Measurements from ENCODE around the gene PGLYRP3.
"Not testable (repeated sequence)": the region's sequence is repeated elsewhere in the genome, so short reads cannot be mapped to it uniquely, and the experiment has no call there.

The PGLYRP3 gene

DNA sequence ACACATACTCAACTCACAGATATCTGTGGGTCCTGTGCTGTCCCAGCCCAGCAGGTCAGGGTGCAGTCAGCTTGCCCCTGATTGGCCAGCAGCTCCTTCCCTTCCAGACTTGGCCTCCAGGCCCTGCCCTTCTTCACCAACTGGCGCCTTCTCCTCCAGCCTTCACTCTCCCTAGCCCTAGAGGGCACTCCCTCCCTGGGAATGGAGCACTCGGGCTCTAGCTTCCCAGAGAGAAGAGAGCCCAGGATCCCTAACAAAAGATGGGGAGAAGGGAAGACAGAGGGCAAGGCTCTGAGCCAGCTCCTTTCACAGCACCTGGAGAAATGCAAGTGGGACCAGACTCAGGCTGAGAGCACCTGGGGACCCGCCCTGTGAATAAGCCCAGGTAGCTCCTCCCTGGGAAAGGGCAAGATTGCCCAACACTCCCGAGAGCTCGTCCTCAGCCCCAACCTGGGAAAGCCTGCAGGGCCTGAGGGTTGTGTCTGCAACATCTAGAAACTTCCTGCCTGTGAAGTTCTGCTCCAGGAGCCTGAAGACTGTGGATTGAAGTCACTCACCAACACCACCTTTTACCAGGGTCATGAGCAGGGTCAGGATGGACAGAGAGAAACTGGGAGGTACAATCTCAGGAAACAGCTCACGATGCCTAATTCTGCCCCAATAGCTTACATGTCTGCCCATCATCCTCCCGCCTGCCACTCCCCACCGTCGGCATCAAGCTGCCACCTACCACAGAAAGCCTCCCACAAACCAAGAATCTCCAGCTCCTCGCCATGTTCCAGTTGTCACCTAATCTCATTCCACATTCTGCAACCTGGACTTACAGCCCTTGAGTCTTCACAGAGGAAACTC, 36.0 kb upstream of the PGLYRP3 start, which contains the start of gene PGLYRP4:
Gene PGLYRP4, minus strand, starts transcription at position 331 of the 852 bp plus-strand sequence. CDS start 909 bp downstream, outside the sequence.
- DNase-seq: no peak

GRCh38 chr1:153347856-153348255, 35.1 kb upstream of the PGLYRP3 start:
- no peak for DNase-seq

GRCh38 chr1:153347049-153347448, 34.3 kb upstream of the PGLYRP3 start:
- not testable (repeated sequence) for DNase-seq

GRCh38 chr1:153346077-153346723, 33.4 kb upstream of the PGLYRP3 start:
- no peak for DNase-seq

DNA sequence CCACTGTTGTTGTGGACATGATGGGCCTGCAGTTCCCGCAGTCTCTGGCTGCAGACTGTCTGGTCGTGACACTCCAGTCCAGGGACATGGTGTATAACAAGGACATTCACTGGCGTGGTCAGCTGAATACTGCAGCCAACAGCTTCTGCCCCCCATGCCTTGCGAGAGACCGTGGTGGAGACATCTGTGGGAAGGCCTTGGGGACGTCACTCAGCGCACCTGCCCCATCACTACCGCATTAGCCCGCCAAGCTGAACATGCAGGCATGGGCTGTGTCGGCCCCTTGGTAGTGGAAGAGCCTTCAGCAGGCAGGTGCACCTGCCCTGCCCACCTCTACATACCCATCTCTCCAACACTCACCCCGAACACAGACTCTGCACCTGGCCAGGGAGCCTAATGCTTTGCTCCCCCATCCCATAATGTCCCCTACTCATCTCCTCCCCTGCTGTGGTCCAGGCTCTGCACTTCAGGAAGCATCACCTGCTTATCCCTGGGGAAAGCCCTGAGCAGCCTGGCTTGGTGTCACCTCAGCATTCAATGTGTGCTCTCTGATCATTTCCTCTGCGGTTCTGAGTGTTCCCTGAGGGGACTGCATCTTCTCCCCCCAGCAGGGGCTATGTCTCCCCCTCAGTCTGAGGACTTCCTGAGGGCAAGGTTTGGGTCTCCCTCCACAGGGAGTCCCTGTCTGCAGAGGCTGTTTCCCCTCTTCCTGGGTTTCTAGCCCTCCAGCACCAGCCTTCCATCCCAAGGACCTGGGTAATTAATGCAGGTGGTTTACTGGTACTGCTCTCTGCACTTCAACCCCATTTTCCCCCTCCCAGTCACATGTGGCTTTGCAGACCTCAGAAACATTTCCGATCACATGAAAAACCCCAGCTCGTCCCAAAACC, 32.7 kb upstream of the PGLYRP3 start:
- DNase-seq: no peak

DNA sequence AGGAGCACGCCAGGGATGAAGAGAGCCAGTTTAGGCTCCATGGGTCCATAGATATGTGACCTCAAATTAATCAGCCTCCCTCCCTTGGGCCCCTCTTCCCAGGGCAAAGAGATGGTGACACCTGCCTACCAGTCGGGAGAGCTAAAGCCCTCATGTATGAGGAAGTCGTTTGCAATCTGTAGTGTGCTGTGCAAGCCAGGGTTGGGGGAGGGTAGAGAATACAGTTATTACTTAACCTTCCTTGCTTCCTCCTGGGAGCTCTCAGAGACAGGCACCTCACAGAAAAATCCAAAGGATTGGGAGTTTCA, 31.9 kb upstream of the PGLYRP3 start:
- DNase-seq: peak; percentile 91

DNA sequence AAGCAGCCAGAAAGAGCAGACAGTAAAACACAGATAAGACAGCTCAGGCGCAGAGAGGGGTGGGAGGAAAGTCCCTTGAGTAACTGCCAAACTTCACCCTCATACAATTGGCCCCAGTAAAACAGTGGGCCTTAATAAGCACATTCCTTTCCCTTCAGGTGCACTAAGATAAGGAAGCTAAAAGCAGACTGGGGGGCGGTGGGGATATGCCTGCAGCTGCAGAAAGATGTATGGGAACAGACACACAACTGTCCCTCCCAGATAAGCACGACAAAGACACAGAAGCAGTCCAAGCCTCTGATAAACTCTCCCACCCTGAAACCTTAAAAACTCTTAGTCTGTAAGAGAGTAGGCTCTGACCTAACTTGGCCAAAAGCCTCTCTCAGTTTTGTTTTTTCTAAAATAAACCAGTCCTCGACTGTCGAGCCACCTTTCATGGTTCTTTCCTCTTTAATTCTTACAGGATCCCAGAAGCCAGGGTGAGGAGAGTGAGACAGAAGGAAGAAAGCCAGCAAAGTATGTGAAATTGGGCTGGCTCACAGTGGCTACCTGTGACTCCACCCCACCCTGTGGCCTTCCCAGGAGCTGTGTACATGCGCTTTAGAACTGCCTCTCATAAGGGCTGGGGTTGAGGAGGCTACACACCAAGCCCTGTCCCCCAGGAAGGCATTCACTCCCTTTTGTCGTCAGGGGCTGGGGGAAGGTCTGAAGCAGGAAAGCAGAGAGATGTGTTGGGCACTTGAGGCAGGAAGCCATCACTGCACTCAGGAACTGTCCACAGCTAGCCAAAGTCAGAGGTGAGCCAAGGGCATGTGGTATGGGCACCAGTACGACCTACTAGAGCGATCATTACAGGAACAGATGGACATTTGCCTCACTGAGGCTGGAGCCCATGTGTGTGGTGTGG, 31.3 kb upstream of the PGLYRP3 start:
- DNase-seq: peak; percentile 99

DNA sequence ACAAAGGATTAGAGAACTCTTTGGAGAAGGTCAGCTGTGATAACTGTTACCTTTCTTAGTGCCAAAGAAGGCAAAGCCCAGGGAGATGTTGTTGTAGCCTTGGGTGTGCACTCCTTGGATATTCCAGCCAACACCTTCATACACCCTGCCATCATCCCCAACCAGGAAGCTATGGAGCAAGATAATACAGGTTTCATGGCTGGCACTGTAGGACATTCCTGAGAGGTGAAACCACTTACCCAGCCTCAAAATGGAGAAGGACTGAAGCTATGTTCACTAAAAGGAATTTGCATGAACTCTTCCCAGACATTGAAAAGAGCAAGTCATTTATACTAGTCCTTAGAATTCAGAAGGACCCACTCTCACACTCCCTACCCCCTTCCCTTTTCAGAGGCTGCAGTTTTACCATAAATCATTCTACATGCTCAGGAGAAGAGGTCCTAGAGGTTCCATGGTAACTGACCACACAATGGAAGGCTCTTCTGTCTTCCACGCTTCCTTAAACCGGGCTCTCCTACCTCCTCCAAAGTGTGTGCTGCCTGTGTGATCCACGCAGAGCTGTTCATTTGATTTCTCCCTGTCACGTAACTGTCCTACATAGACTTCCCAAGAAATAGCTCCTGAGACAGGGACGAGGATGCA, 30.4 kb upstream of the PGLYRP3 start:
- DNase-seq: peak; percentile 94

GRCh38 chr1:153342178-153342577, 29.4 kb upstream of the PGLYRP3 start:
- DNase-seq: peak; percentile 84

GRCh38 chr1:153341431-153341934, 28.7 kb upstream of the PGLYRP3 start:
- DNase-seq: no peak

GRCh38 chr1:153340356-153340755, 27.6 kb upstream of the PGLYRP3 start:
- no peak for DNase-seq

DNA sequence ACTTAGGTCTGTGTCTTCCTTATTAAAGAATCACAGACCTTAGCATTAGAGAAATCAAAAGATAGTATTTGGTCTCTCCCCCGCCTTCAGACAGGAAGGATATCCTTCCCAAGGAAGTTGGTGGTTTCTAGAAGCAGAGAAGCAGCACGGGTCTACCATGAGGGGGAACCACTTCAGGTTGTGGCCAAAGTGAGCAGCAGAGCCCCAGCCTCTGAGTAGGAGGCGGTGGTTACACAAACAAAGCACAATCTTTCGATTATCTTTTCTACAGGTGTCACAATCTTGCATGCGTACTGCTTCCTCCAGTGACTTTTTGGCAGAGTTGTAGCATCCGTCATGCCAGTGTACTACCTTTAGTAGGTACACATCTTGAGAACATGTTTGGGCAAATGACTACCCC, 27.1 kb upstream of the PGLYRP3 start:
- DNase-seq: no peak

DNA sequence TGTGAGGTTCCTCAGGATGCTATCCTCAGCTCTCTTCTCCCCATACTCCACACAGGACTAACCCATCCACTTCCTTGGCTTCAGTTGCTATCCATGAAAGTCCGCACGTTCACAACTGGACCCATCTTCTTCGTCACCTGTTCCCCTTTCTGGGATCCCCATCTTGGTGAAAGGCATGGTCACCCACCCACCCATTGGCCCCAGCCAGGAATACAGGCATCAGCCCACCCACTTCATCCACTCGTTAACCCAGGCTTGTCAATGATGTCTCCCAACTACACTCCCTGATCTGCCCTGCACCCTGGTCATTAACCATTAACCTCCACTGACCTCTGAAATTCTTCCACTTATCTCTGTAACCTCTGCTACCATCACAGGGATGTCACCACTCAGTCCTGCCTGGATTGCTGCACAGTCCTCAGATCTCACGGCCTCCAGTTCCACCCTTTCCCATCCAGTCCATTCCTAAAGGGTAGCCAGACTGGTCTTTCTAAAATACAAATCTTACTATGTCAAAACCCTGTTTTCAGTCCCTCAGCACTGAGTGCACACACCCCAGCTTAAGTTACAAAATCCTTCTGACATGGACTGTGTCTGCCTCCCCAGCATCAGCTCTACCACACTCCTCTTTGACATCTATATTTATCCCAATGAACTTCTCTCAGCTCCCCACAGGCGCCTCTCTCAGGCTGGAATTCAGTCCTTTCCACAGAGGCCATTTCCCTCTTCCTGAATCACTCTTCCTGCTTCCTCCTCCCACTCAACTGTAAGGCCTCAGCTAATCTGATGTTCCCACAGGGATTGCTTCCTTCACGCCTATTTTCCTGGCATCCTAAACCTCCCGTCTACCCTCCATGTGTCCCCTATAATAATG, 25.5 kb upstream of the PGLYRP3 start:
- DNase-seq: no peak

GRCh38 chr1:153336650-153337049, 23.9 kb upstream of the PGLYRP3 start:
- DNase-seq: no peak

- DNase-seq: peak; percentile 76
These were observed 21.1 kb upstream of the PGLYRP3 start for GRCh38 chr1:153333902-153334301.

DNA sequence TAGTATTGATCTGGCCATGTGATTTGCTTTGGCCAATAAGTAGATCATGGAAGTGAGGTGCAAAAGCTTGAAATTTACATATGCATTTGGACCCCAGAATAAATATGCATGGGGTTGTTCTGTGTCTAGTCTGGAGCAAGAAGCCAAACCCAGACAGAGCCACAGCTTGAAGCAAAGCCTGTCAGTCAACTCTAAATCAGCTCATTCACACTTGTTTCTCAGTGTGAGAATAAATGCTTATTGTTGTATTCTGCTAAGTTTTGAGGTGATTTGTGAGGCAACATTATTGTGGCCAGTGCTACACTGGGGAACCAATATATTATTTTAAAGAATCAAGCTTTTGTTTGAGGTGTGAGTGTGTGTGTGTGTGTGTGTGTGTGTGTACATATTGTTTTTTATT, 12.2 kb upstream of the PGLYRP3 start:
- no peak for DNase-seq

DNA sequence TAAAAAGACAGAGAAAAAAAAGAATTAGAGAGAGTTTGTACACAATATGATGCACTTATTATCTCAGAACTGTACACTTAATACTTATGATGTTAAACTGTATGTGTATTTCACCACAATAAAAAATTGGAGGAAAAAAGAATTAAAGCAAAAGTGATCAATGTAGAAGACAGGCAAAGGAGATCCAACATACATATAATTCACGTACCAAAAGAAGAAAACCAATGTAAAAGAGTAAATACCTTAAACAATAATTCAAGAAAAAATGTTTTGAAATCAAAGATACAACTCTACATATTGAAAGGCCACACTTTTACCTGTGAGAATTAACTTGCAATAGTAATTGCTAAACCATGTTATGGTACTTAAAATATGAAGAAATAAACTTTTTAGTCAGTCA, 9.8 kb upstream of the PGLYRP3 start:
- DNase-seq: no peak

GRCh38 chr1:153318145-153318544, 5.4 kb upstream of the PGLYRP3 start:
- DNase-seq: not testable (repeated sequence)

GRCh38 chr1:153316013-153316412, 3.3 kb upstream of the PGLYRP3 start:
- peak; percentile 47 for DNase-seq

- DNase-seq: not testable (repeated sequence)
These were observed 1.6 kb upstream of the PGLYRP3 start for GRCh38 chr1:153314388-153314787.

DNA sequence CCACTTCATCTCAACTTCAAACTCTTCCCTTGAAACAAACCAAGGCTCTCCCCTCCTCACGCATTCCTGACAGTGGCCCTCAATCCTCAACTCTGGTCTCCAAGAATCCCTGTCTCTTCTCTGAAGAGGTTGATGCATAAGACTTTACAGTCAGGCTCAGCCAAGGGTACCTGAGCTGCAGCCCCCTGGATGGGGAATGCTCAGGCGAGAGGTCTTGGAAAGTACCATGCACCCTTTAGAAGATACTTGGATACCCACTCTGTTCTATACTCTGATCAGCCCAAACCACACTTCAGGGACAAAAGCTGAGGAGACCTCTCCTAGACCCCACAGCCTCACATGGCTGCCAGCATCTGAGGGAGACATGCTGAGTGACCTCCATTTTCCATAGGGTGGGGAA, 536 bp upstream of the PGLYRP3 start:
- no peak for DNase-seq

Data from OCI-M1 (cell line).